GM21423 (cell line): Measurements from ENCODE around the gene SMTNL1.

Source experiments
- ATAC-seq: cut with Tn5 transposase; IDR thresholded peaks from one replicate; pipeline ENCODE4 v1.9.1; 2021; ENCODE audit warnings: mild to moderate bottlenecking, moderate library complexity; ENCODE audit not compliant: unreplicated experiment

Gene SMTNL1

DNA sequence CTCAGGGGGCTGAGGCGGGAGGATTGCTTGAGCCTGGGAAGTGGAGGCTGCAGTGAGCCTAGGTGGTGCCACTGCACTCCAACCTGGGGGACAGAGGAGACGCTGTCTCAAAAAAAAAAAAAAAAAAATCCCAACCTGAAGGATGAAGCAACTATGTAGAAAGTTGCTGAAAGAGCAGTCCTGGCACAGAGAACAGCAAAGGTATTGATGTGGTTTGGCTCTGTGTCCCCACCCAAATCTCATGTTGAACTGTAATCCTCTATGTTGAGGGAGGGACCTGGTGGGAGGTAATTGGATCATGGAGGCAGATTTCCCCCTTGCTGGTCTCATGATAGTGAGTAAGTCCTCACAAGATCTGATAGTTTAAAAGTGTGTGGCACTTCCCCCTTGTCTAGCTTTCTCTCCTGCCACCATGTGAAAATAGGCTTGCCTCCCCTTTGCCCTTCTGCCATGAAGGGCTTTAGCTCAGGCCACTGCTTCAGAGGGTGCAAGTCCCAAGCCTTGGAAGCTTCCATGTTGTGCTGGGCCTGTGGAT, 49.4 kb downstream of the SMTNL1 start:
- no peak for ATAC-seq

- no peak for ATAC-seq
These were observed 50.8 kb downstream of the SMTNL1 start for GRCh38 chr11:57588046-57588710.

- no peak for ATAC-seq
These were observed 59.0 kb downstream of the SMTNL1 start for GRCh38 chr11:57596266-57596885.

- ATAC-seq = no peak
These were observed 60.1 kb downstream of the SMTNL1 start, which contains the start of gene SERPING1 for GRCh38 chr11:57597461-57597915. SERPING1 (plus strand) TSS chr11:57597685; CDS start chr11:57598271, 586 bp downstream.

DNA sequence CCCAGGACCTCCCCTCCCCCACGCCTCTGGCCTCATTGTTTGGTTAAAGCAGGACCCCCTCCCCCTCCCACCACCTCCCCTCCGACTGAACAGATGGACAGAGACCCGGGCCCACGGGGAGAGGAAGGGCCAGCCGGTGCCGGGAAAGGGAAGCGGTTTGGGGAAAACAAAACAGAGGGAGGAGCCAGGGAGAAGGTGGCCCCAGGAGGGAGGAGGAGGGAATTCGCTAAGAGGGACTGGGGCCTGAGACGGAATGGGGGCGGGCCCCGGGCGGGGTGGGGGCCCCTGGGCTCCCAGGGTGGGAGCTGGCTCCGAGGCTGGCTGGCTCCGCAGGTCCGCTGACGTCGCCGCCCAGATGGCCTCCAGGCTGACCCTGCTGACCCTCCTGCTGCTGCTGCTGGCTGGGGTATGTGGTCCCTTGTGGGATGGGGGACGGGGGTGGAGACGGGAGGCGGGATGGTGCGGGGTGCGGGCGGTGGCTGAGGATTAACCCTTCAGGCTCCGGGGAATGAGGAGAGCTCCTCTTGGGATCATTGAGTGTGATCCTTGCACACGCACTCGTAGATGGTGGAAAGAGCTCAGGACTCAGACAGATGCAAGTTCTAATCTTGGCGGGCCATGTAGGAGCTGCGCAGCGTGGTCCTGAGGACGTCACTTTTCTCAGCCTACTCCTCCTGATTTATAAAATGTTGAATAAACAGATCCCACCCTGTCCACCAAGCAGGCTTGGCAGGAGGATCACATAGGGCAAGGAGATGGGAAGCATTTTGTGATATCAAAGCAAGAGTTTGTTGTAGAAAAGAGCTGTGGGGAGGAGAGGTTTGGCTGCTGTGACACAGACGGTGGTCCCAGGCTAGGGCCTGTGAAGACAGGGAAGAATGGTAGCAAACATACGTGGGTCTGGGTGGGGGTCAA, 60.8 kb downstream of the SMTNL1 start:
- ATAC-seq = no peak

DNA sequence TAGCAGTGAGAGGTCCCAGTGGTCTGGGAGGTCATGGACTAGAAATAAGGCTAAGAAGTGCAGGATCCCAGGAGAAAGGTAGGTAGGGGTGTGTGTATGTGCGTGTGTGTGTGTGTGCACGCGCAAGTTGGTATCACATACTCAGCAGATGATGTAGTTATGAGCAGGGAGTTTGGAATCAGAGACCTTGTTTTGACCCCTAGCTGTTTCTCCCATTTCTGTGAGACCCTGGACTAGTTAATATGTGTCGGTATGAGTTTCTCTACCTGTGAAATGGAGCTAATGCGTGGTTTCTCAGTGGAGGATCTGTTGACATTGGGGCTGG, 61.4 kb downstream of the SMTNL1 start:
- no peak for ATAC-seq

GRCh38 chr11:57599381-57599780, 62.0 kb downstream of the SMTNL1 start:
- ATAC-seq = no peak
